Testis (tissue), 2 donors: ENCODE results near the gene PSMD2.

Experiments used
- CTCF ChIP-seq, 3 experiments: fragments of 450-650 bp in 2 of 3; fragments of 200-600 bp in 1 of 3; sonication (generic) in 1 of 3; IDR thresholded peaks; one replicate each; pipeline ENCODE4 v1.5.1; 2016 to 2019; ENCODE audit warnings: antibody characterized with exemption in 3 of 3, mild to moderate bottlenecking in 2 of 3, moderate library complexity in 1 of 3
- POLR2A ChIP-seq: fragments of 450-650 bp; IDR thresholded peaks from one replicate; pipeline ENCODE4 v1.6.1; 2017; ENCODE audit warnings: antibody characterized with exemption, mild to moderate bottlenecking, moderate library complexity

GRCh38 chr3:184339001-184339400 lies 40.0 kb downstream of the PSMD2 start:
- TF ChIP-seq CTCF (IDR thresholded peaks at IDR 0.05) (no peak), POLR2A (no peak)
